Measurements from ENCODE around the gene SLC25A53.
"Not testable (repeated sequence)": the region's sequence is repeated elsewhere in the genome, so short reads cannot be mapped to it uniquely, and the experiment has no call there.

Gene SLC25A53

GRCh38 chrX:104084063-104084462 is 72.7 kb downstream of the SLC25A53 start:
- no peaks in the 10 kb centered on the region for H3K4me1 ChIP-seq (ENCODE audit: low read depth, poor library complexity, severe bottlenecking)
- H3K79me2 ChIP-seq (ENCODE audit: insufficient read depth, low read depth): no peaks in the 10 kb centered on the region
- no peak overlapping the region for H3K27ac ChIP-seq
- H3K4me3 ChIP-seq (IDR thresholded peaks at IDR 0.05; ENCODE audit: insufficient read depth, low read depth, low read length): no peak overlapping the region
- H3K36me3 ChIP-seq (ENCODE audit: insufficient read depth): no peaks in the 10 kb centered on the region
- H3K9ac ChIP-seq: no peak overlapping the region
- no peak overlapping the region for H3K4me2 ChIP-seq
- no peaks in the 10 kb centered on the region for H4K20me1 ChIP-seq (ENCODE audit: insufficient read depth)
- TF ChIP-seq CTCF (conservative IDR thresholded peaks at IDR 0.05; ENCODE audit: low read depth, low read length): no peak
- H2AFZ ChIP-seq (ENCODE audit: low read depth): no peak overlapping the region
- no peaks in the 10 kb centered on the region for H3K27me3 ChIP-seq (ENCODE audit: insufficient read depth, low read depth)

GRCh38 chrX:104077854-104078253 is 79.0 kb downstream of the SLC25A53 start:
- not testable (repeated sequence) for H3K36me3 ChIP-seq (ENCODE audit: insufficient read depth); H3K27me3 ChIP-seq (ENCODE audit: insufficient read depth, low read depth); H3K4me1 ChIP-seq (ENCODE audit: low read depth, poor library complexity, severe bottlenecking); H3K79me2 ChIP-seq (ENCODE audit: insufficient read depth, low read depth); H3K27ac ChIP-seq; H3K4me2 ChIP-seq; H3K4me3 ChIP-seq (IDR thresholded peaks at IDR 0.05; ENCODE audit: insufficient read depth, low read depth, low read length); H4K20me1 ChIP-seq (ENCODE audit: insufficient read depth); H3K9ac ChIP-seq; H2AFZ ChIP-seq (ENCODE audit: low read depth)

GRCh38 chrX:104075778-104076445 is 80.9 kb downstream of the SLC25A53 start, which contains the start of gene TMSB15C:
TMSB15C (minus strand) TSS chrX:104076236.
- not testable (repeated sequence) for H3K27me3 ChIP-seq (ENCODE audit: insufficient read depth, low read depth); H3K4me3 ChIP-seq (IDR thresholded peaks at IDR 0.05; ENCODE audit: insufficient read depth, low read depth, low read length); H3K36me3 ChIP-seq (ENCODE audit: insufficient read depth); H2AFZ ChIP-seq (ENCODE audit: low read depth); H3K4me1 ChIP-seq (ENCODE audit: low read depth, poor library complexity, severe bottlenecking); H3K79me2 ChIP-seq (ENCODE audit: insufficient read depth, low read depth); H4K20me1 ChIP-seq (ENCODE audit: insufficient read depth); H3K27ac ChIP-seq; H3K4me2 ChIP-seq; H3K9ac ChIP-seq

GRCh38 chrX:104062636-104063035 is 94.2 kb downstream of the SLC25A53 start:
- not testable (repeated sequence) for H2AFZ ChIP-seq (ENCODE audit: low read depth); H4K20me1 ChIP-seq (ENCODE audit: insufficient read depth); H3K79me2 ChIP-seq (ENCODE audit: insufficient read depth, low read depth); H3K4me3 ChIP-seq (IDR thresholded peaks at IDR 0.05; ENCODE audit: insufficient read depth, low read depth, low read length); H3K4me2 ChIP-seq; H3K27me3 ChIP-seq (ENCODE audit: insufficient read depth, low read depth); H3K27ac ChIP-seq; H3K36me3 ChIP-seq (ENCODE audit: insufficient read depth); H3K9ac ChIP-seq; H3K4me1 ChIP-seq (ENCODE audit: low read depth, poor library complexity, severe bottlenecking)

GRCh38 chrX:104054956-104055355 is 101.9 kb downstream of the SLC25A53 start:
- not testable (repeated sequence) for H2AFZ ChIP-seq (ENCODE audit: low read depth); H3K27me3 ChIP-seq (ENCODE audit: insufficient read depth, low read depth); H3K27ac ChIP-seq

More at GRCh38 chrX:104054956-104055355, 101.9 kb downstream of the SLC25A53 start:
- not testable (repeated sequence) for H3K4me3 ChIP-seq (IDR thresholded peaks at IDR 0.05; ENCODE audit: insufficient read depth, low read depth, low read length); H3K36me3 ChIP-seq (ENCODE audit: insufficient read depth); H3K4me2 ChIP-seq; H4K20me1 ChIP-seq (ENCODE audit: insufficient read depth); H3K79me2 ChIP-seq (ENCODE audit: insufficient read depth, low read depth); H3K4me1 ChIP-seq (ENCODE audit: low read depth, poor library complexity, severe bottlenecking); H3K9ac ChIP-seq
